Hepatocyte (in vitro differentiated cells): ENCODE results near the gene LOX.

Experiments used
- EZH2 ChIP-seq: fragments of 200-600 bp; sonication (generic); IDR thresholded peaks from 2 replicates; pipeline ENCODE4 v1.6.1; 2016; ENCODE audit warnings: antibody characterized with exemption, mild to moderate bottlenecking, borderline replicate concordance
- TF ChIP-seq, protein P1 (sequence below): fragments of 200-600 bp; sonication (generic); IDR thresholded peaks from 2 replicates; pipeline ENCODE4 v1.5.1; 2016; ENCODE audit warnings: antibody characterized with exemption, mild to moderate bottlenecking; ENCODE audit not compliant: poor library complexity

- TF ChIP-seq, protein P1, sequence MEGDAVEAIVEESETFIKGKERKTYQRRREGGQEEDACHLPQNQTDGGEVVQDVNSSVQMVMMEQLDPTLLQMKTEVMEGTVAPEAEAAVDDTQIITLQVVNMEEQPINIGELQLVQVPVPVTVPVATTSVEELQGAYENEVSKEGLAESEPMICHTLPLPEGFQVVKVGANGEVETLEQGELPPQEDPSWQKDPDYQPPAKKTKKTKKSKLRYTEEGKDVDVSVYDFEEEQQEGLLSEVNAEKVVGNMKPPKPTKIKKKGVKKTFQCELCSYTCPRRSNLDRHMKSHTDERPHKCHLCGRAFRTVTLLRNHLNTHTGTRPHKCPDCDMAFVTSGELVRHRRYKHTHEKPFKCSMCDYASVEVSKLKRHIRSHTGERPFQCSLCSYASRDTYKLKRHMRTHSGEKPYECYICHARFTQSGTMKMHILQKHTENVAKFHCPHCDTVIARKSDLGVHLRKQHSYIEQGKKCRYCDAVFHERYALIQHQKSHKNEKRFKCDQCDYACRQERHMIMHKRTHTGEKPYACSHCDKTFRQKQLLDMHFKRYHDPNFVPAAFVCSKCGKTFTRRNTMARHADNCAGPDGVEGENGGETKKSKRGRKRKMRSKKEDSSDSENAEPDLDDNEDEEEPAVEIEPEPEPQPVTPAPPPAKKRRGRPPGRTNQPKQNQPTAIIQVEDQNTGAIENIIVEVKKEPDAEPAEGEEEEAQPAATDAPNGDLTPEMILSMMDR = no peak
- no peak for TF ChIP-seq EZH2
Measured at GRCh38 chr5:122035913-122036312, 42.1 kb downstream of the LOX start.
